Muscle of leg (tissue), 11 donors: ENCODE data around the gene ELOA. TPM values are rescaled to one million over a fixed set of nuclear protein-coding genes. Genes with fewer than 3 reads are reported as not detected.

Experiments
- DNase-seq: peaks from one replicate; pipeline ENCODE4 v3.0.0; 2013
- H3K27ac ChIP-seq: one replicate; pipeline ENCODE4 v1.5.1; 2013; ENCODE audit warnings: mild to moderate bottlenecking, low read length, control low read depth
- H3K27me3 ChIP-seq: one replicate; pipeline ENCODE4 v1.6.1; 2013; ENCODE audit warnings: low read length; ENCODE audit not compliant: control insufficient read depth, insufficient read depth
- H3K36me3 ChIP-seq: one replicate; pipeline ENCODE4 v1.6.1; 2013; ENCODE audit warnings: low read length; ENCODE audit not compliant: control insufficient read depth, insufficient read depth
- H3K4me1 ChIP-seq: one replicate; pipeline ENCODE4 v1.6.1; 2013; ENCODE audit warnings: low read length; ENCODE audit not compliant: control insufficient read depth, insufficient read depth
- H3K4me3 ChIP-seq: one replicate; pipeline ENCODE4 v1.5.1; 2013; ENCODE audit warnings: low read length, control low read depth
- H3K9me3 ChIP-seq: replicated peaks from 2 replicates; pipeline ENCODE4 v1.6.1; 2013; ENCODE audit warnings: low read depth, low read length; ENCODE audit not compliant: control insufficient read depth
- WGBS: methylation state at CpG from one replicate; pipeline ENCODE4 v1.1.5; 2013; ENCODE audit warnings: missing lambda C conversion rate; ENCODE audit not compliant: insufficient coverage; 5-methylcytosine and 5-hydroxymethylcytosine counted together
- polyA plus RNA-seq, 8 donors: library from polyadenylated mRNA; unstranded; fragments of 120-200 nt; gene quantifications; one replicate each; pipeline versions ENCODE4 v1.2.1 to v1.2.3, GENCODE V29; 2013; ENCODE audit warnings: inconsistent platforms in 1 of 8, low replicate concordance in 1 of 8; ENCODE audit not compliant: insufficient read length in 8 of 8, insufficient read depth in 1 of 8
- total RNA-seq: library from RNA; stranded (reverse); fragments of 120-200 nt; gene quantifications from one replicate; pipeline ENCODE4 v1.2.4, GENCODE V29; 2013

Gene ELOA
- total and polyA plus RNA-seq, 9 donors, result 21.5 to 32.0 (median 27.2) TPM

GRCh38 chr1:23807453-23807852 is 64.2 kb downstream of the ELOA start:
- Histone ChIP-seq H3K36me3 (peaks cover 59% of the 10 kb centered on the region), H3K4me3 (no peak overlapping the region), H3K27ac (no peak overlapping the region), H3K4me1 (no peaks in the 10 kb centered on the region), H3K9me3 (no peaks in the 10 kb centered on the region), H3K27me3 (no peaks in the 10 kb centered on the region)
- WGBS, result 55% methylated on average over 3 of the region's 3 CpGs
- no peak for DNase-seq

GRCh38 chr1:23809751-23810171 is 66.5 kb downstream of the ELOA start:
- no peak overlapping the region for H3K4me3 ChIP-seq
- DNase-seq, result peak; percentile 72
- H3K27me3 ChIP-seq, result no peaks in the 10 kb centered on the region
- H3K4me1 ChIP-seq, result no peaks in the 10 kb centered on the region
- peaks cover 60% of the 10 kb centered on the region for H3K36me3 ChIP-seq
- H3K9me3 ChIP-seq, result no peaks in the 10 kb centered on the region
- no peak overlapping the region for H3K27ac ChIP-seq
- 32% methylated on average over 5 of the region's 6 CpGs for WGBS

- peak; percentile 46 for DNase-seq
- Histone ChIP-seq H3K4me3 (no peak overlapping the region), H3K36me3 (peaks cover 59% of the 10 kb centered on the region), H3K27me3 (no peaks in the 10 kb centered on the region), H3K4me1 (no peaks in the 10 kb centered on the region), H3K27ac (no peak overlapping the region), H3K9me3 (no peaks in the 10 kb centered on the region)
- 45% methylated on average over 3 of the region's 3 CpGs for WGBS
These were observed 67.7 kb downstream of the ELOA start for GRCh38 chr1:23810818-23811540.

Other genes with a start within 250 kb of the ELOA start
- 3.5 TPM for gene E2F2, start 212.2 kb upstream of the ELOA start, total RNA-seq
- gene E2F2, start 212.2 kb upstream of the ELOA start, polyA plus RNA-seq, result 1 to 10 TPM; 4.2 to 6.2 (median 5.0) TPM
- 129 TPM for gene ID3, start 184.0 kb upstream of the ELOA start, total RNA-seq
- gene ID3, start 184.0 kb upstream of the ELOA start, polyA plus RNA-seq, result 10 to 100 TPM; 46.9 to 98.2 (median 77.3) TPM
- 3,143 TPM for gene RPL11, start 51.7 kb upstream of the ELOA start, total RNA-seq
- gene RPL11, start 51.7 kb upstream of the ELOA start, polyA plus RNA-seq, result 1,000 to 10,000 TPM; 2,763 to 3,658 (median 3,083) TPM
- 42.6 TPM for gene PITHD1, start 34.9 kb downstream of the ELOA start, total RNA-seq
- gene PITHD1, start 34.9 kb downstream of the ELOA start, polyA plus RNA-seq, result 10 to 100 TPM; 33.4 to 44.5 (median 37.8) TPM
- gene LYPLA2, start 47.7 kb downstream of the ELOA start, total RNA-seq, result 23.5 TPM
- 10 to 100 TPM; 35.0 to 42.9 (median 37.1) TPM for gene LYPLA2, start 47.7 kb downstream of the ELOA start, polyA plus RNA-seq
- 27.4 TPM for gene GALE, start 57.3 kb downstream of the ELOA start, total RNA-seq
- gene GALE, start 57.3 kb downstream of the ELOA start, polyA plus RNA-seq, result 10 to 100 TPM; 19.5 to 27.8 (median 22.7) TPM
- gene HMGCL, start 82.0 kb downstream of the ELOA start, total RNA-seq, result 33.7 TPM
- gene HMGCL, start 82.0 kb downstream of the ELOA start, polyA plus RNA-seq, result 10 to 100 TPM; 21.3 to 29.6 (median 22.6) TPM
- gene FUCA1, start 124.8 kb downstream of the ELOA start, total RNA-seq, result 20.4 TPM
- gene FUCA1, start 124.8 kb downstream of the ELOA start, polyA plus RNA-seq, result 10 to 100 TPM; 12.7 to 17.7 (median 13.6) TPM
- gene CNR2, start 169.9 kb downstream of the ELOA start, total RNA-seq, result under 0.01 TPM
- under 1 TPM in 7 of 8 donors, not detected in 1; 0.03 to 0.12 (median 0.05) TPM for gene CNR2, start 169.9 kb downstream of the ELOA start, polyA plus RNA-seq
- 82.9 TPM for gene PNRC2, start 216.4 kb downstream of the ELOA start, total RNA-seq
- gene PNRC2, start 216.4 kb downstream of the ELOA start, polyA plus RNA-seq, result 100 to 1,000 TPM in 7 of 8 donors, 10 to 100 TPM in 1; 98.3 to 131 (median 109) TPM
- 77.4 TPM for gene SRSF10, start 236.9 kb downstream of the ELOA start, total RNA-seq
- 100 to 1,000 TPM in 6 of 8 donors, 10 to 100 TPM in 2; 92.8 to 141 (median 111) TPM for gene SRSF10, start 236.9 kb downstream of the ELOA start, polyA plus RNA-seq